ENCODE measurements around the gene DNAJC19.
A peak's percentile ranks its signal among the peaks of the same experiment; 100 is the strongest.
"Not testable (repeated sequence)": the region's sequence is repeated elsewhere in the genome, so short reads cannot be mapped to it uniquely, and the experiment has no call there.

Gene DNAJC19

DNA sequence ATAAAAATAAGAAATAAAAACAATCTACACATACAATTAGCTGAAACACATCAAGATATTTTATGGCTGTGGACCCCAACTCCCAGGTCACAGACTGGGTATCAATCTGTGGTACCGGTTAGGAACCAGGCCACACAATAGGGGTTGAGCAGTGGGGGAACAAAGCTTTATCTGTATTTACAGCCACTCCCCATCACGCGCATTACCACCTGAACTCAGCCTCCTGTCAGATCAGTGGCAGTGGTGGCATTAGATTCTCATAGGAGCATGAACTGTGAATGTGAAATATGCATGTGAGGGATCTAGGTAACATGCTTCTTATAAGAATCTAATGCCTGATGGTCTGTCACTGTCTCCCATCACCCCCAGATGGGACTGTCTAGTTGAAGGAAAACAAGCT lies 17.7 kb upstream of the DNAJC19 start:
- TF ChIP-seq CTCF (IDR thresholded peaks at IDR 0.05; ENCODE audit: low read depth, low read length), result no peak
- Histone ChIP-seq H3K9me3 (no peaks in the 10 kb centered on the region), H3K4me3 (ENCODE audit: low read depth, low read length) (no peak overlapping the region), H3K27me3 (no peaks in the 10 kb centered on the region), H3K4me1 (no peaks in the 10 kb centered on the region), H3K36me3 (no peaks in the 10 kb centered on the region)
- no peak for DNase-seq

DNA sequence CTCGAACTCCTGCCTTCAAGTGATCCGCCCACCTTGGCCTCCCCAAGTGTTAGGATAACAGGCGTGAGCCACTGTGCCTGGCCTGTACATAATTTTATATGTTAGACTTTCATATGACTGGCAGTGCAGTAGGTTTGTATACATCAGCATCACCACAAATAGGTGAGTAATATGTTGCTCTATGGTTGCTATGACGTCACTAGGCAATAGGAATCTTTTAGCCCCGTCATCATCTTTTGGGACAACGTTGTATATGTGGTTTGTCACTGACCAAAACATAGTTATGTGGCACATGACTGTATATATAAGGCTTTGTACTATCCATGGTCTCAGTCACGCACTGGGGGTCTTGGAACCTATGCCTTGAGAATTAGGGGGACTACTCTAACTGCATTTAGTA lies 17.0 kb upstream of the DNAJC19 start:
- no peak overlapping the region for H3K4me3 ChIP-seq (ENCODE audit: low read depth, low read length)
- no peaks in the 10 kb centered on the region for H3K9me3 ChIP-seq
- no peak for TF ChIP-seq CTCF (IDR thresholded peaks at IDR 0.05; ENCODE audit: low read depth, low read length)
- no peak for DNase-seq
- H3K27me3 ChIP-seq, result no peaks in the 10 kb centered on the region
- no peaks in the 10 kb centered on the region for H3K36me3 ChIP-seq
- no peaks in the 10 kb centered on the region for H3K4me1 ChIP-seq

DNA sequence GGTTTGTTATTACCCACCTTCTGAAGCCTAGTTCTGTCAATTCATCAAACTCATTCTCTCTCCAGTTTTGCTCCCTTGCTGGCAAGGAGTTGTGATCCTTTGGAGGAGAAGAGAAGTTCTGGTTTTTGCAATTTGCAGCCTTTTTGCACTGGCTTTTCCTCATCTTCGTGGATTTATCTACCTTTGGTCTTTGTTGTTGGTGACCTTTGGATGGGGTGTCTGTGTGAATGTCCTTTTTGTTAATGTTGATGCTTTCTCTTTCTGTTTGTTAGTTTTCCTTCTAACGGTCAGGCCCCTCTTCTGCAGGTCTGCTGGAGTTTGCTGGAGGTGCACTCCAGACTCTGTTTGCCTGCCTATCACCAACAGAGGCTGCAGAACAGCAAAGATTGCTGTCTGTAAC lies 13.9 kb upstream of the DNAJC19 start:
- not testable (repeated sequence) for H3K9me3 ChIP-seq; H3K27me3 ChIP-seq; H3K4me1 ChIP-seq; DNase-seq; H3K36me3 ChIP-seq; H3K4me3 ChIP-seq (ENCODE audit: low read depth, low read length)

- not testable (repeated sequence) for H3K9me3 ChIP-seq; H3K4me1 ChIP-seq; H3K36me3 ChIP-seq; DNase-seq; H3K4me3 ChIP-seq (ENCODE audit: low read depth, low read length); H3K27me3 ChIP-seq
These were observed 12.8 kb upstream of the DNAJC19 start for GRCh38 chr3:181002331-181002730.

DNA sequence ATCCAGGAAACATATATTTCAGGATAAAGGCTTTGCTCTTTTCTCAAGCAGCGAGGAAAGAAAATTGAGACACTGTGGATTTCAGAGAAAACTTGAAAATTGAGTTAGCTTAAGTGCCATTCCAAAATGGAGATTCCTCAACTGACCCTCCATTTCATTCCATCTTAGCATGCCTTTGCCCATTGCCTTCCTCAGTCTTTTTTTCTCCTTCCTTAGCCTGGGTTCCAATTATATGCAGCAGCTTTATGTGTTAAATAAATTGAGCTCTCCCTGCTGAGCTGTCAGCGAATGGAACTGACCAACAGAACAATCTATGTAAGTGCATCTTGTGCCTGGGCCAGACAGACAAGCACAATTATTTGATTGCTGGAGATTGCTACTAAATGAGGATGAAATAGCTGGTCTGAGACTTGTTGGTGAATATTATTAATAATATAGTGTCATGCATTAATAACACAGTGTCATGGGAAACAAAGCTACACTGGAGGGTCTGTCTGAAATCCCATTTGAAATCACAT lies 6.9 kb upstream of the DNAJC19 start:
- Histone ChIP-seq H3K9me3 (no peaks in the 10 kb centered on the region), H3K27me3 (no peaks in the 10 kb centered on the region)
- TF ChIP-seq CTCF (IDR thresholded peaks at IDR 0.05; ENCODE audit: low read depth, low read length), result no peak

DNA sequence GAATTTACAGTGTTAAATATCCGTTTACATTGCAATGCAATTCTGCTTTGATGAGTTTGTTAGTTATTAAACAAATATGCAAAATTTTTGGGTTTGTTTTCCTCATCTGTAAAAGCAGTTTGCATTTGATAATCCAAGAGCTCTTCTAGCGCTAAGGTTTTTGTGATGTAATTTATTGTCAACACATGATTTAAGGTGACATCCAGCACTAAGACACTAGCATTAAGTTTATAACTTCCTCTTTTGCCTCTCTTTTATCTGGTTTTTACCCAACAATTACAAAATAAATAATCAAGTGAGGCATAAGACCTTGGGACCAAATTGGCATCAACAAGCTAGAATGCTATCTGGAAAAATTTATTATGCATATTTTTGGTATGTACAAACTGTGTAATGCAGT lies 969 bp upstream of the DNAJC19 start:
- TF ChIP-seq CTCF (IDR thresholded peaks at IDR 0.05; ENCODE audit: low read depth, low read length), result no peak
- peaks cover 8% of the 10 kb centered on the region for H3K36me3 ChIP-seq
- H3K4me3 ChIP-seq (ENCODE audit: low read depth, low read length), result peak overlapping the region; percentile 90
- no peaks in the 10 kb centered on the region for H3K9me3 ChIP-seq
- no peaks in the 10 kb centered on the region for H3K27me3 ChIP-seq
- no peaks in the 10 kb centered on the region for H3K4me1 ChIP-seq
- DNase-seq, result no peak

More for the DNA sequence above, 6.9 kb upstream of the DNAJC19 start:
- no peak overlapping the region for H3K4me3 ChIP-seq (ENCODE audit: low read depth, low read length)
- no peaks in the 10 kb centered on the region for H3K36me3 ChIP-seq
- no peaks in the 10 kb centered on the region for H3K4me1 ChIP-seq
- DNase-seq, result no peak

GRCh38 chr3:180987344-180987743 lies 2.2 kb downstream of the DNAJC19 start:
- H3K36me3 ChIP-seq, result peaks cover 13% of the 10 kb centered on the region
- H3K27me3 ChIP-seq, result no peaks in the 10 kb centered on the region
- no peak overlapping the region for H3K4me3 ChIP-seq (ENCODE audit: low read depth, low read length)
- H3K4me1 ChIP-seq, result no peaks in the 10 kb centered on the region
- no peak for DNase-seq
- TF ChIP-seq CTCF (IDR thresholded peaks at IDR 0.05; ENCODE audit: low read depth, low read length), result no peak
- no peaks in the 10 kb centered on the region for H3K9me3 ChIP-seq

- DNase-seq, result not testable (repeated sequence)
- H3K36me3 ChIP-seq, result peaks cover 13% of the 10 kb centered on the region
These were observed 3.2 kb downstream of the DNAJC19 start for GRCh38 chr3:180986366-180986765.

More at GRCh38 chr3:180986366-180986765, 3.2 kb downstream of the DNAJC19 start:
- H3K4me3 ChIP-seq (ENCODE audit: low read depth, low read length); H3K4me1 ChIP-seq; H3K27me3 ChIP-seq; H3K9me3 ChIP-seq: not testable (repeated sequence)
